ENCODE data around the gene MOV10L1. TPM values are rescaled to one million over a fixed set of nuclear protein-coding genes. Genes with fewer than 3 reads are reported as not detected.

MOV10L1 gene
- total RNA-seq, 2 experiments from 2014 or later, result not detected

DNA sequence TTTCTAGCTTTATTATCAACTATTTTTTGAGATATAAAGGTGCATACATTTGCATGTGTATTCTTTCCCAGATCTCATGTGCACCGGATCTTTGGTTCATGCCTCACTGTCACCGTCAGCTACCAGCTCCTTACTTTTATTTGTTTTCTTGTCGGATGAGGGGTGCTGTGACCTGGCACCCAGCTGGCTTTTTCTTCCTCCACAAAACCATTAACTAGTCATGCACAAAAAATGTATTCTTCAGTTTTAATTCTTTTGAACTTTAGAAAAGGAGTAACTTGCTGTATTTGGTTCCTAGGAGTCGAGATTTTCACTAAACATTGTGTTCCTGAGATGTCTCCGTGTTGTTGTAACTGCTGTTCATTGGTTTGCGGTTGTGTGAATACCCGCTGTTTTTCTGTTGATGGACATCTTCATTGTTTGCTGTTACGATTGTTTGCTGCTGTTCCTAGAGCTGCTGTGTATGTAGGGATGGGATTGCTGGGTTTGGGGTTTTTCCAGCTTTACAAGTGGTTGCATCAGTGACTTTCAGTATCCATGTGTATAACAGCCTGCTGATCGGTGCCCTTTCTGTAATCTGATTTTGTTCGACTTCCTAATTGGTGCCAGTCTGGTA, 39.4 kb downstream of the MOV10L1 start:
- Histone ChIP-seq H3K36me3 (ENCODE audit: insufficient read depth, low read length) (no peaks in the 10 kb centered on the region), H3K27me3 (ENCODE audit: control insufficient read depth in 1 of 2, insufficient read depth in 2 of 2, low read length in 2 of 2) (peaks cover 8 to 12% of the 10 kb centered on the region in 2 experiments), H3K4me3 (ENCODE audit: low read length) (no peak overlapping the region), H3K9me3 (ENCODE audit: control insufficient read depth in 1 of 2, insufficient read depth in 1 of 2, low read length in 2 of 2) (peaks cover 5 to 11% of the 10 kb centered on the region in 2 experiments), H3K27ac (ENCODE audit: low read depth in 1 of 2, low read length in 2 of 2) (no peak overlapping the region), H3K4me1 (ENCODE audit: insufficient read depth, low read length) (no peaks in the 10 kb centered on the region)
- CTCF ChIA-PET, result no interaction called here
- Mint-ChIP-seq H3K4me3 (no peak overlapping the region), H3K36me3 (ENCODE audit: low read depth) (no peaks in the 10 kb centered on the region), H3K4me1 (ENCODE audit: low read depth) (no peaks in the 10 kb centered on the region), H3K9me3 (peaks cover 4% of the 10 kb centered on the region), H3K27ac (no peak overlapping the region), H3K27me3 (peaks cover 48% of the 10 kb centered on the region)
- ATAC-seq (ENCODE audit: poor library complexity), result no peak
- POLR2A ChIA-PET, result no interaction called here
- no peak for DNase-seq
- TF ChIP-seq, protein P1, sequence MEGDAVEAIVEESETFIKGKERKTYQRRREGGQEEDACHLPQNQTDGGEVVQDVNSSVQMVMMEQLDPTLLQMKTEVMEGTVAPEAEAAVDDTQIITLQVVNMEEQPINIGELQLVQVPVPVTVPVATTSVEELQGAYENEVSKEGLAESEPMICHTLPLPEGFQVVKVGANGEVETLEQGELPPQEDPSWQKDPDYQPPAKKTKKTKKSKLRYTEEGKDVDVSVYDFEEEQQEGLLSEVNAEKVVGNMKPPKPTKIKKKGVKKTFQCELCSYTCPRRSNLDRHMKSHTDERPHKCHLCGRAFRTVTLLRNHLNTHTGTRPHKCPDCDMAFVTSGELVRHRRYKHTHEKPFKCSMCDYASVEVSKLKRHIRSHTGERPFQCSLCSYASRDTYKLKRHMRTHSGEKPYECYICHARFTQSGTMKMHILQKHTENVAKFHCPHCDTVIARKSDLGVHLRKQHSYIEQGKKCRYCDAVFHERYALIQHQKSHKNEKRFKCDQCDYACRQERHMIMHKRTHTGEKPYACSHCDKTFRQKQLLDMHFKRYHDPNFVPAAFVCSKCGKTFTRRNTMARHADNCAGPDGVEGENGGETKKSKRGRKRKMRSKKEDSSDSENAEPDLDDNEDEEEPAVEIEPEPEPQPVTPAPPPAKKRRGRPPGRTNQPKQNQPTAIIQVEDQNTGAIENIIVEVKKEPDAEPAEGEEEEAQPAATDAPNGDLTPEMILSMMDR (IDR thresholded peaks at IDR 0.05), result no peak
- intact Hi-C loops (cut with DNase I, micrococcal nuclease), result no loop called here

- ChIA-PET POLR2A (no interaction called here), CTCF (no interaction called here)
- Mint-ChIP-seq H3K36me3 (ENCODE audit: low read depth) (no peaks in the 10 kb centered on the region), H3K27me3 (peaks cover 51% of the 10 kb centered on the region), H3K4me3 (no peak overlapping the region), H3K27ac (no peak overlapping the region), H3K9me3 (no peaks in the 10 kb centered on the region), H3K4me1 (ENCODE audit: low read depth) (no peaks in the 10 kb centered on the region)
- DNase-seq, result no peak
- H3K9me3 ChIP-seq (ENCODE audit: control insufficient read depth in 1 of 2, insufficient read depth in 1 of 2, low read length in 2 of 2), result no peaks in the 10 kb centered on the region
- H3K27ac ChIP-seq (ENCODE audit: low read depth in 1 of 2, low read length in 2 of 2), result no peak overlapping the region
- H3K36me3 ChIP-seq (ENCODE audit: insufficient read depth, low read length), result no peaks in the 10 kb centered on the region
- peaks cover 6 to 12% of the 10 kb centered on the region in 2 experiments for H3K27me3 ChIP-seq (ENCODE audit: control insufficient read depth in 1 of 2, insufficient read depth in 2 of 2, low read length in 2 of 2)
- TF ChIP-seq, protein P1 (IDR thresholded peaks at IDR 0.05), result no peak
- no peak for ATAC-seq (ENCODE audit: poor library complexity)
- no peak overlapping the region for H3K4me3 ChIP-seq (ENCODE audit: low read length)
- intact Hi-C loops (cut with DNase I, micrococcal nuclease), result no loop called here
- no peaks in the 10 kb centered on the region for H3K4me1 ChIP-seq (ENCODE audit: insufficient read depth, low read length)
These were observed 42.1 kb downstream of the MOV10L1 start for GRCh38 chr22:50131894-50132293.

GRCh38 chr22:50134481-50134880, 44.7 kb downstream of the MOV10L1 start:
- CTCF ChIA-PET, result interaction anchor here (1.0 kb wide), 1 partner anchor 18 kb away, joined by 5 read pairs; no protein-coding TSS in a partner anchor
- H3K4me1 Mint-ChIP-seq (ENCODE audit: low read depth), result no peaks in the 10 kb centered on the region
- ATAC-seq (ENCODE audit: poor library complexity), result no peak

More at GRCh38 chr22:50134481-50134880, 44.7 kb downstream of the MOV10L1 start:
- no peak overlapping the region for H3K4me3 ChIP-seq (ENCODE audit: low read length)
- peaks cover 6 to 12% of the 10 kb centered on the region in 2 experiments for H3K27me3 ChIP-seq (ENCODE audit: control insufficient read depth in 1 of 2, insufficient read depth in 2 of 2, low read length in 2 of 2)
- Mint-ChIP-seq H3K27ac (no peak overlapping the region), H3K4me3 (no peak overlapping the region), H3K9me3 (no peaks in the 10 kb centered on the region), H3K36me3 (ENCODE audit: low read depth) (no peaks in the 10 kb centered on the region), H3K27me3 (peaks cover 52% of the 10 kb centered on the region)
- no peaks in the 10 kb centered on the region for H3K9me3 ChIP-seq (ENCODE audit: control insufficient read depth in 1 of 2, insufficient read depth in 1 of 2, low read length in 2 of 2)
- TF ChIP-seq, protein P1 (IDR thresholded peaks at IDR 0.05), result no peak
- H3K27ac ChIP-seq (ENCODE audit: low read depth in 1 of 2, low read length in 2 of 2), result no peak overlapping the region
- DNase-seq, result no peak
- intact Hi-C loops (cut with DNase I, micrococcal nuclease), result no loop called here
- H3K36me3 ChIP-seq (ENCODE audit: insufficient read depth, low read length), result no peaks in the 10 kb centered on the region
- no peaks in the 10 kb centered on the region for H3K4me1 ChIP-seq (ENCODE audit: insufficient read depth, low read length)
- POLR2A ChIA-PET, result no interaction called here
